Esophagus muscularis mucosa (tissue), 4 donors: Measurements from ENCODE around the gene NOXA1. TPM values are rescaled to one million over a fixed set of nuclear protein-coding genes. Genes with fewer than 3 reads are reported as not detected.

Source experiments
- DNase-seq: peaks from one replicate; pipeline ENCODE4 v3.0.0-alpha.2; 2017; ENCODE audit errors: extremely low spot score
- H3K27ac ChIP-seq, 4 donors: fragments of 200-600 bp; sonication (generic); replicated peaks in 1 of 4; 1 replicate in 3 of 4; 2 replicates in 1 of 4; pipeline ENCODE4 v1.5.1; 2016 to 2019; ENCODE audit warnings: mild to moderate bottlenecking in 1 of 4
- H3K27me3 ChIP-seq, 4 donors: fragments of 200-600 bp; sonication (generic); one replicate each; pipeline versions ENCODE4 v1.5.1 to v1.6.0; 2016 to 2019
- H3K36me3 ChIP-seq, 4 donors: fragments of 200-600 bp; sonication (generic); one replicate each; pipeline ENCODE4 v1.5.1; 2016 to 2019
- H3K4me1 ChIP-seq, 4 donors: fragments of 200-600 bp; sonication (generic); one replicate each; pipeline ENCODE4 v1.5.1; 2016 to 2019
- H3K4me3 ChIP-seq, 4 donors: fragments of 200-600 bp; sonication (generic); 1 replicate in 2 of 4; 2 replicates in 2 of 4; pipeline ENCODE4 v1.5.1; 2016 to 2019; ENCODE audit warnings: mild to moderate bottlenecking in 4 of 4, moderate library complexity in 1 of 4
- H3K9me3 ChIP-seq, 4 donors: fragments of 200-600 bp; sonication (generic); 1 replicate in 3 of 4; 2 replicates in 1 of 4; pipeline ENCODE4 v1.5.1; 2016 to 2019
- CTCF ChIP-seq, 3 experiments: fragments of 200-600 bp in 2 of 3; fragments of 450-650 bp in 1 of 3; sonication (generic) in 2 of 3; IDR thresholded peaks; one replicate each; pipeline ENCODE4 v1.5.1; 2017 to 2019; ENCODE audit warnings: antibody characterized with exemption in 3 of 3, mild to moderate bottlenecking in 2 of 3, moderate library complexity in 1 of 3
- EP300 ChIP-seq: sonication (generic); formaldehyde crosslinking; IDR thresholded peaks from one replicate; pipeline ENCODE4 v1.6.1; 2017; ENCODE audit warnings: antibody characterized with exemption
- POLR2A ChIP-seq: fragments of 450-650 bp; IDR thresholded peaks from one replicate; pipeline ENCODE4 v1.6.1; 2017; ENCODE audit warnings: antibody characterized with exemption, moderate library complexity, mild to moderate bottlenecking, low read depth
- POLR2AphosphoS5 ChIP-seq, 2 donors: sonication (generic); formaldehyde crosslinking; IDR thresholded peaks; one replicate each; pipeline ENCODE4 v1.6.1; 2017; ENCODE audit warnings: antibody characterized with exemption in 2 of 2
- WGBS: methylation state at CpG from one replicate; pipeline ENCODE4 v1.1.5; 2018; 5-methylcytosine and 5-hydroxymethylcytosine counted together
- intact Hi-C: fragments of 100-400 bp; cut with DNase I; formaldehyde crosslinking; loops from one replicate; pipeline ENCODE4 v1.15.1; 2023
- total RNA-seq, 4 donors: library from RNA; depleted of rRNA; stranded (reverse); fragments of >200 nt; gene quantifications; one replicate each; pipeline versions ENCODE4 v1.1.0 to v1.2.1, GENCODE V29; 2016

The NOXA1 gene
- total RNA-seq, 4 donors from 2014 or later, result 2.1 to 4.0 (median 3.0) TPM

- no peaks in the 10 kb centered on the region for H3K36me3 ChIP-seq
- 83% methylated on average over 11 of the region's 18 CpGs for WGBS
- H3K4me1 ChIP-seq, result peaks cover 20 to 41% (median 31%) of the 10 kb centered on the region in 4 donors
- DNase-seq, result no peak
- H3K9me3 ChIP-seq, result no peaks in the 10 kb centered on the region
- peaks cover 0 to 18% (median 0%) of the 10 kb centered on the region in 4 donors for H3K27me3 ChIP-seq
- intact Hi-C loops, result loop anchor here (10.0 kb wide), 1 partner anchor 99 kb away; no protein-coding TSS in a partner anchor
- no peak overlapping the region for H3K4me3 ChIP-seq
- H3K27ac ChIP-seq, result no peak overlapping the region
- no peak for TF ChIP-seq POLR2AphosphoS5 (IDR thresholded peaks at IDR 0.05)
- TF ChIP-seq POLR2A, result no peak
- no peak for TF ChIP-seq EP300
- TF ChIP-seq CTCF (IDR thresholded peaks at IDR 0.05), result no peak
These were observed 3.0 kb downstream of the NOXA1 start for GRCh38 chr9:137426018-137426681.

DNA sequence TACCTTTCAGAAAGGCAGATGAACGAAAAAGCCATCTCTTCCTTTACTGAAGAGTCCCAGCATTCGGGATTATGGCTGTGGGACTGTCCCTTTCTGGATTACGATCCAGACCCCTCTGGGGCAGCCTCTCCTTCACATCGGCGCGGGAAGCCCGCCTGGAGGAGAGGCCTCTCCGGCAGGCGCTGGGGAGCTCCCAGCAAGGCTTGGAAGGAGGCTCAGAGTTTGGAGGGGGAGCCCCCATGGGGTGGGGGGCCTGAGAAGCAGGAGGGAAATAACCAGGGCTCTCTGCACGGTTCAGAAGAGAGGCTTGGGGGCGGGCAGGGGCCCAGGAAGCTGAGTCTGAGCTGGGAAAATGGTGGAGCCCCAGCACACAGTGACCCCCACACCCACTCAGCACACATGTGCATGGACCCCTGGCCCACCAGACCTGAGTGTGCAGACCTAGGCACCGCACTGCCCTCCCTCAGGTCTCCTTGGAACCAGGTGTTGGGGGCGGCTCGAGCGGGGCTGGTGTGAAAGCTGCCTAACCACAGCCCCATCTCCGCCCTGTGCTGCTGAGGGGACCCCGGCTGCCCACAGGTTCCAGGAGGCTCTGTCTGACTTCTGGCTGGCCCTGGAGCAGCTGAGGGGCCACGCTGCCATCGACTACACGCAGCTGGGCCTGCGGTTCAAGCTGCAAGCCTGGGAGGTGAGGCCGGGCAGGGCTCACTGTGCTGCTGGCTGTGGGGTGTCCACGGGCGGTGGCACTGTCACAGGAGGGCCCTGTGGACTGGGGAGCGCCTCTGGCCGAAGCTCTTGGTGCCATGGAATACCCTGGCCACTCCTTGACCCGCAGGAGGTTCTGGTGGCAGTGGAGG, 4.5 kb downstream of the NOXA1 start:
- H3K4me3 ChIP-seq, result no peak overlapping the region
- intact Hi-C loops, result loop anchor here (10.0 kb wide), 1 partner anchor 97 kb away; no protein-coding TSS in a partner anchor
- DNase-seq, result no peak
- H3K9me3 ChIP-seq, result no peaks in the 10 kb centered on the region
- H3K27ac ChIP-seq, result no peak overlapping the region
- H3K36me3 ChIP-seq, result no peaks in the 10 kb centered on the region
- TF ChIP-seq POLR2AphosphoS5 (IDR thresholded peaks at IDR 0.05), result no peak
- 85% methylated on average over 18 of the region's 27 CpGs for WGBS
- peaks cover 10 to 27% (median 19%) of the 10 kb centered on the region in 4 donors for H3K4me1 ChIP-seq
- peaks cover 0 to 23% (median 0%) of the 10 kb centered on the region in 4 donors for H3K27me3 ChIP-seq

DNA sequence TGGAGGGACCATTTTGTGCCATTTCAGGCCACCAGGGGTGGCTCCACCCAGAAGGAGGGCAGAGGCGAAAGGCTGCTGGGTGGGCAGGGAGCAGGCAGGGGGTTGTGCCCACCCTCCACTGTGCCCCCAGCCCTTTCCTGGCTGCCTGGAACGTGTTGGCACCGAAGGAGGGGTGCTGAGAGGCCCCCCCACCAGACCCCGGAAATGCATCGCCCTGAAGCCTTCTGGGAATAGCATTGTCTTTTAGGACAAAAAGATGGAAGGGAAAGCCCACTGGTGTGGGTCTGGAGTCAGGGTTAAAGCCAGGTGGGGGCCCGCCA, 5.1 kb downstream of the NOXA1 start:
- no peak overlapping the region for H3K4me3 ChIP-seq
- no peak for DNase-seq
- no peak for TF ChIP-seq CTCF (IDR thresholded peaks at IDR 0.05)
- no peak for TF ChIP-seq EP300
- no peak for TF ChIP-seq POLR2AphosphoS5 (IDR thresholded peaks at IDR 0.05)
- TF ChIP-seq POLR2A, result no peak
- no peaks in the 10 kb centered on the region for H3K36me3 ChIP-seq
- 70% methylated on average over 6 of the region's 6 CpGs for WGBS
- H3K27ac ChIP-seq, result no peak overlapping the region
- intact Hi-C loops, result loop anchor here (10.0 kb wide), 1 partner anchor 97 kb away; no protein-coding TSS in a partner anchor
- peaks cover 10 to 27% (median 19%) of the 10 kb centered on the region in 4 donors for H3K4me1 ChIP-seq
- peaks cover 0 to 23% (median 0%) of the 10 kb centered on the region in 4 donors for H3K27me3 ChIP-seq
- H3K9me3 ChIP-seq, result no peaks in the 10 kb centered on the region

DNA sequence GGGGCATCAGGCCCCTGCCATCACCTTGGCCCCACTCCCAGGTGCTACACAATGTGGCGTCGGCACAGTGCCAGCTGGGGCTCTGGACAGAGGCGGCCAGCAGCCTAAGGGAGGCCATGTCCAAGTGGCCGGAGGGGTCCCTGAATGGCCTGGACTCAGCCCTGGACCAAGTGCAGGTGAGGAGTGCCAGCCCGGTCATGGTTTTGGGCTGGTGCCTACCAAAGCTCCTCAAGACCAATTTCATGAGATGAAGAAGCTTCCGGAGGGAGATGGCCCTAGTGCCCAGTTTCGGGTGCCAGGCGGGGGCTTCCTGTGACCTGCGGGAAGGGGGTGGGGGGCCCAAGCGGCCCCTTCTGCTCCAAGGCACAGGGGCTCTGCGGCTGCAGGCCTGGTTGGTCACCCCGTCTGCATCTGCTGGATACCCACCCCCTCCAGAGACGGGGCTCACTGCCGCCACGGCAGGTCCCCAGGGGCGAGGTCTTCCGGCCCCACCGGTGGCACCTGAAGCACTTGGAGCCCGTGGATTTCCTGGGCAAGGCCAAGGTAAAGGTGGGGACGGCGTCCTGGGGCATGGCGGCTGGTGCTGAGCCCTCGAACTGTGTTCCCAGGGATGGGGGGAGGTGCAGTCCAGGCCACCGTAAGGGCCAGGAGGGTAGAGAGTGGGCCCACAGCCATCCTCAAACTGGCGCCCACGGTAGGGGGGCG, 5.8 kb downstream of the NOXA1 start:
- H3K27me3 ChIP-seq, result peaks cover 0 to 23% (median 0%) of the 10 kb centered on the region in 4 donors
- H3K9me3 ChIP-seq, result no peaks in the 10 kb centered on the region
- peaks cover 4 to 20% (median 13%) of the 10 kb centered on the region in 4 donors for H3K4me1 ChIP-seq
- no peaks in the 10 kb centered on the region for H3K36me3 ChIP-seq
- DNase-seq, result no peak
- TF ChIP-seq POLR2AphosphoS5 (IDR thresholded peaks at IDR 0.05) (no peak), POLR2A (no peak), EP300 (no peak), CTCF (IDR thresholded peaks at IDR 0.05) (no peak)
- H3K4me3 ChIP-seq, result no peak overlapping the region
- 80% methylated on average over 14 of the region's 27 CpGs for WGBS
- H3K27ac ChIP-seq, result no peak overlapping the region
- intact Hi-C loops, result loop anchor here (10.0 kb wide), 1 partner anchor 96 kb away; no protein-coding TSS in a partner anchor
